Type B pancreatic cell (in vitro differentiated cells): Measurements from ENCODE around the gene ANKRD65. TPM values are rescaled to one million over a fixed set of nuclear protein-coding genes. Genes with fewer than 3 reads are reported as not detected.
"Not testable (repeated sequence)": the region's sequence is repeated elsewhere in the genome, so short reads cannot be mapped to it uniquely, and the experiment has no call there.

Source experiments
- DNase-seq: peaks from one replicate; pipeline ENCODE4 v3.0.0; 2021; ENCODE audit warnings: mixed read lengths; ENCODE audit not compliant: unreplicated experiment; ENCODE audit errors: extremely low spot score
- H3K27ac Mint-ChIP-seq: 2 replicates; pipeline ENCODE4 v1.8.0; 2021; ENCODE audit warnings: mild to moderate bottlenecking, mixed read lengths
- H3K27me3 Mint-ChIP-seq: 2 replicates; pipeline ENCODE4 v1.8.0; 2021; ENCODE audit warnings: mixed read lengths
- H3K36me3 Mint-ChIP-seq: 2 replicates; pipeline ENCODE4 v1.8.0; 2021; ENCODE audit warnings: mixed read lengths
- H3K4me1 Mint-ChIP-seq: one replicate; pipeline ENCODE4 v1.8.0; 2021; ENCODE audit warnings: mixed read lengths; ENCODE audit not compliant: unreplicated experiment
- H3K4me3 Mint-ChIP-seq: 2 replicates; pipeline ENCODE4 v1.8.0; 2021; ENCODE audit warnings: mild to moderate bottlenecking, mixed read lengths
- H3K9me3 Mint-ChIP-seq: 2 replicates; pipeline ENCODE4 v1.8.0; 2021; ENCODE audit warnings: mixed read lengths
- total RNA-seq: library from RNA; stranded (reverse); gene quantifications from 2 replicates; pipeline ENCODE4 v1.2.1, GENCODE V29; 2021; ENCODE audit warnings: low replicate concordance
- TF ChIP-seq, protein P1 (sequence below): fragments of 200-600 bp; sonication (generic); conservative IDR thresholded peaks from 2 replicates; pipeline ENCODE4 v1.5.0; 2021; ENCODE audit warnings: antibody characterized with exemption, mild to moderate bottlenecking

ANKRD65 gene
- total RNA-seq, 1 donor from 2014 or later = 7.6 TPM

DNA sequence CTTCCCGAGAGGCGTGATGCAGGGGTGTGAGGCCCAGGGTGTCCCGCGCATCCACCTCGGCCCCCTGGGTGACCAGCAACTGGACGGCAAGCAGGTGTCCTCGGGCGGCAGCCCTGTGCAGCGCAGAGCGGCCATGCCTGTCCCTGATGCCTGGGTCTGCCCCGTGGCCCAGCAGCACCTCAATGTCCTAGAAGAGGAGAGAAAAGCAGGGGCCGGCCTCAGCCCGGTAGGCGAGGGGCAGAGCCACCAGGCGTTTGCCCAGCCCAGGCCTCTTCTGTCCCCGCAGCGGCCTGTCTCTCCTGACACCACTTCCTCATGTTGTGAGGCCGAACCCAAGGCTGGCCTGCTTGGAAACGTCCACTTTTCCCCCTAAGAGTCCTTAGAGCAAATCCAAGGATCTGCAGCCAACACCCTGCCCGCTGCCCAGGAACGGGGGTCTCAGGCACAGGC lies 1.7 kb downstream of the ANKRD65 start:
- Mint-ChIP-seq H3K4me1 (peaks cover 22% of the 10 kb centered on the region), H3K9me3 (no peaks in the 10 kb centered on the region), H3K27ac (no peak overlapping the region), H3K4me3 (no peak overlapping the region), H3K27me3 (no peaks in the 10 kb centered on the region), H3K36me3 (no peaks in the 10 kb centered on the region)
- no peak for DNase-seq
- TF ChIP-seq, protein P1, sequence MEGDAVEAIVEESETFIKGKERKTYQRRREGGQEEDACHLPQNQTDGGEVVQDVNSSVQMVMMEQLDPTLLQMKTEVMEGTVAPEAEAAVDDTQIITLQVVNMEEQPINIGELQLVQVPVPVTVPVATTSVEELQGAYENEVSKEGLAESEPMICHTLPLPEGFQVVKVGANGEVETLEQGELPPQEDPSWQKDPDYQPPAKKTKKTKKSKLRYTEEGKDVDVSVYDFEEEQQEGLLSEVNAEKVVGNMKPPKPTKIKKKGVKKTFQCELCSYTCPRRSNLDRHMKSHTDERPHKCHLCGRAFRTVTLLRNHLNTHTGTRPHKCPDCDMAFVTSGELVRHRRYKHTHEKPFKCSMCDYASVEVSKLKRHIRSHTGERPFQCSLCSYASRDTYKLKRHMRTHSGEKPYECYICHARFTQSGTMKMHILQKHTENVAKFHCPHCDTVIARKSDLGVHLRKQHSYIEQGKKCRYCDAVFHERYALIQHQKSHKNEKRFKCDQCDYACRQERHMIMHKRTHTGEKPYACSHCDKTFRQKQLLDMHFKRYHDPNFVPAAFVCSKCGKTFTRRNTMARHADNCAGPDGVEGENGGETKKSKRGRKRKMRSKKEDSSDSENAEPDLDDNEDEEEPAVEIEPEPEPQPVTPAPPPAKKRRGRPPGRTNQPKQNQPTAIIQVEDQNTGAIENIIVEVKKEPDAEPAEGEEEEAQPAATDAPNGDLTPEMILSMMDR = no peak

DNA sequence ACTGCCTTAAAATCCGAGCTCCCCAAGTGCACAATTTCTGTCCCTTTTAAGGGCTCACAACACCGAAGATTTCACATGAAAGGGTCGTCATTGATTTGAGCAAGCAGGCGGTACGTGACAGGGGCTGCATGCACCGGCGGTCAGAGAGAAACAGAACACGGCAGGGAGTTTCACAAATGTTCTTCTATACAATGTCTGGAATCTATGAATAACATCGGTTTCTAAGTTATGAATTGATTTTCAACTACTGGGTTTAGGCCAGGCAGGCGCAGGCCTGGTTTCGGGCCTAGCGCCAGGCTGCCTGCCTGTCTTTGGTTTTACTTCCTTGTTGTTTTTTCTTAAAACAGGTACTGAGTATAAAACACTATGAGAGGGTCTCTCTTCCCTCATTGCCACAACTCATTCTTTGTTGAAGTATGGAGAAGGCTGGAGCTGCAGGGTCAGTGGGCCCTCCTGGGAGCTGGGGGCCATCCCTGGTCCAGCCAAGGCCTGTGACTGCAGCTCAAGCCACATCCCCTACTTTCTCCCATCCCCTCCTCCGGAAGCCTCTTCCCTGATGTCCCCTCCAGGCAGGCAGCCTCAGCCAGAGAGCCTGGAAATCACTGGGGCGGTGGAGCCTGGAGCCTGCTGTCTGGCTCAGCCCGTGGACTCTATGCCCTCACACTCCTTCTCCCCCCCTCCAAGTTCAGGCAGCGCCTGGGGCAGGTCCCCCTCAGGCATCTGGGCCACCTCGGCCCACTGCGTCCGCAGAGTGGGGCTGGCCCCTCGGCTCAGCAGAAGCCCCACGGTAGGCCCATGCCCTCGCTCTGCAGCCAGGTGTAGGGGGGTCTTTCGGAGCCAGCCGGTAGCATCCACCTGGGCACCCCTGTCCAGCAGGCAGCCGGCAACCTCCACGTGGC lies 2.4 kb downstream of the ANKRD65 start:
- TF ChIP-seq, protein P1 = no peak
- peaks cover 22% of the 10 kb centered on the region for H3K4me1 Mint-ChIP-seq

DNA sequence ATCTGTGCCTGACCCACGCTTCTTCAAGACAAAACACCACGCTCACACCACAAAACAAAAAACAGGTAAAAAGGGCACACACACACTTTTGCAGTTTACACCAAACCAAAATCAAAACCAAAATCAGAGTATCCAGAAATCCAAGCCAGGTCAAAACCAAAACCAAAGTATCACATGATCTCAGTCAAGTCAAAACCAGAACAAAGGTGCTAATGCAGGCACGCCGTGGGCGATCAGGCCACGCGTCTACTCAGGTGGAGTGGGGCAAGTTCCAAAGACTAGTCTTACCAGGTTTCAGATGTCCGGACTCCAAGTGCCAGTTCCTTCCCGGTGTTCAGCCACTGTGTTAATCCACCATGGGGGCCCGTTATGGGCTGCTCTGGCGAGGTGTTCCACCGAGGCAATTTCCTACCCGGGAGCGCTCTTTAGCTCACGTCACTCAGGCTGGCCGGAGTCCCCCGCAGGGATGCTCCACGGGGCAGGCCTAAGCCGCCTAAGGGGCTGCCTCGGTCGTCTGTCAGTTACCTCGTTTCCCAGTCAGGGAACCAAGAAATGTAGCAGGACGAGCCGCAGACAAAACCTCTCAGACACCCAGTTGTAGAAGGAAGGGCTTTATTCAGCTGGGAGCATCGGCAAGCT lies 3.1 kb downstream of the ANKRD65 start:
- H3K27me3 Mint-ChIP-seq, H3K9me3 Mint-ChIP-seq, H3K36me3 Mint-ChIP-seq, DNase-seq: not testable (repeated sequence)
- Mint-ChIP-seq H3K4me3 (peak overlapping the region; percentile 70), H3K4me1 (peaks cover 19% of the 10 kb centered on the region), H3K27ac (peak overlapping the region; percentile 70)

More for the DNA sequence above, 2.4 kb downstream of the ANKRD65 start:
- Mint-ChIP-seq H3K4me3 (peak overlapping the region; percentile 70), H3K9me3 (no peaks in the 10 kb centered on the region), H3K27me3 (no peaks in the 10 kb centered on the region), H3K36me3 (no peaks in the 10 kb centered on the region), H3K27ac (peak overlapping the region; percentile 70)
- DNase-seq = no peak

DNA sequence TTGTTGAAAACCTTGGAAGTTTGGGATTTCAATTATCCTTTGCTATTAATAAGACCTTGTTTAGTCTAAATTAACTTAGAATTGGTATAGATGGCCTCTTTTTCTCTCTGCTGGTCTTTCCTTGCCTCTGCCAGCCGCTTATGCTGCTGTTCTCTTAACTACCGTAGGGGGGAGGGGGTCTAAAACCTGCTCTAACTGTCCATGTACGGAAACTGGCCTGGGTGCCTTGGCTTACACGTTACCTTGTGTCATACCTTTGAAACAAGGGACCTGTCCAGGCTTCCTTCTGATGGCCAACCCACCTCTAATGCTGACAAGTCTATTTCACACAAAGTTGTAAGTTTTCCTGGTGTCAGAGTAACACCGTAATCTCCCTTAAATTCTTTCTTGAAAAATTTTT lies 3.7 kb downstream of the ANKRD65 start:
- not testable (repeated sequence) for H3K36me3 Mint-ChIP-seq, H3K4me3 Mint-ChIP-seq, H3K9me3 Mint-ChIP-seq, DNase-seq, H3K27me3 Mint-ChIP-seq
- peaks cover 14% of the 10 kb centered on the region for H3K4me1 Mint-ChIP-seq
- peak overlapping the region; percentile 10 for H3K27ac Mint-ChIP-seq

DNA sequence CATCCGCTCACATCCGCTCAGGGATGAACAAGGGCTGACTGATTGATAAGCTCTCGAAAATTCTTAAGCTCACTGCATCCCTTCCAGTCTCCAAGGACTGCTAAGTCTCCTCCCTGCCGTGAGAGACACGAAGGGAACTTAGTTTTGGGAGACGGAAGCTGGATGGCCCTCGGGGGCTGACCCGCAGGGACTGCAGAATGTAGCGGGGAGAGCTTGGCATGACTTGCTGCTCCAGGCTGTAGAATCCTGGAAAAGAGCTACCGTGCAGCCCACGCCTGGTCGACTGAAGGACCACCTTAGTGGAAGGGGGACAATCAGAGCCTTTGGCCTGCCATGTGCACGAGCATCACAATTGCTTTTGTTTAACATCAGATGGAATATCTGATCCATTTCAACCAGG lies 5.3 kb downstream of the ANKRD65 start:
- Mint-ChIP-seq H3K36me3 (no peaks in the 10 kb centered on the region), H3K27ac (no peak overlapping the region), H3K27me3 (no peaks in the 10 kb centered on the region), H3K9me3 (no peaks in the 10 kb centered on the region), H3K4me1 (peaks cover 14% of the 10 kb centered on the region), H3K4me3 (no peak overlapping the region)
- DNase-seq = no peak
- TF ChIP-seq, protein P1 = no peak

DNA sequence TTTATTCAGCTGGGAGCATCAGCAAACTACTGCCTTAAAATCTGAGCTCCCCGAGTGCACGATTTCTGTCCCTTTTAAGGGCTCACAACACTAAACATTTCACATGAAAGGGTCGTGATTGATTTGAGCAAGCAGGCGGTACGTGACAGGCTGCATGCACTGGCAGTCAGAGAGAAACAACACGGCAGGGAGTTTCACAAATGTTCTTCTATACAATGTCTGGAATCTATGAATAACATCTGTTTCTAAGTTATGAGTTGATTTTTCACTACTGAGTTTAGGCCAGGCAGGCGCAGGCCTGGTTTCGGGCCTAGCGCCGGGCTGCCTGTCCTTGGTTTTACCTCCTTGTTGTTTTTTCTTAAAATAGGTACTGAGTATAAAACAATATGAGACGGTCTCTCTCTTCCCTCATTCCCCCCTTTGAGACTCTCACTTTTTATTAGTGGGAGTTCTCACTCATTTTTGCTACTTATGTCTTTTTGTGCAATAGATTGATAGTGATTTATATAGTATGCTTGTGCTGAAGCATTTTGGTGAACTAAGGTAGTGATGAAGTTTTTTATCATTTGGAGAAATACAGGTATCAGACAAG lies 8.7 kb downstream of the ANKRD65 start:
- not testable (repeated sequence) for H3K4me3 Mint-ChIP-seq, H3K27ac Mint-ChIP-seq

DNA sequence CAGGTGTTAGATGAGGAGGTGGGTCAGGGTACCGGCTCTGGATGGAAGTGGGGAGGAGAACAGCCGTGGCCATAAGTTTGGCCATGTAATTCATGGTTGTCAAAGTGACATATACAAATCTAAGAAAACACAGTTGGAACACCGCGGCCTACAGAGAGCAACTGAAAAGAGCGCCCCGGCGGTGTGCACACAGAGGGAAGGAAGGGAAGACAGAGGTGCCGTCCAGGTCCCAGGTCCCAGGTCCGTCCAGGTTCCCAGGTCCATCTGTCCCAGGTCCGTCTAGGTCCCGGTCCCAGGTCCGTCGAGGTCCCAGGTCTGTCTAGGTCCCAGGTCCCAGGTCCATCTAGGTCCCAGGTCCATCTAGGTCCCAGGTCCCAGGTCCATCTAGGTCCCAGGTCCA lies 9.4 kb downstream of the ANKRD65 start:
- DNase-seq = no peak
- H3K4me3 Mint-ChIP-seq = peak overlapping the region; percentile 31
- TF ChIP-seq, protein P1 = no peak
- H3K27ac Mint-ChIP-seq = no peak overlapping the region
- peaks cover 6% of the 10 kb centered on the region for H3K4me1 Mint-ChIP-seq
- H3K27me3 Mint-ChIP-seq = no peaks in the 10 kb centered on the region
- H3K36me3 Mint-ChIP-seq = no peaks in the 10 kb centered on the region
- no peaks in the 10 kb centered on the region for H3K9me3 Mint-ChIP-seq

More for the DNA sequence above, 8.7 kb downstream of the ANKRD65 start:
- H3K9me3 Mint-ChIP-seq, H3K4me1 Mint-ChIP-seq, H3K36me3 Mint-ChIP-seq, H3K27me3 Mint-ChIP-seq, DNase-seq: not testable (repeated sequence)

DNA sequence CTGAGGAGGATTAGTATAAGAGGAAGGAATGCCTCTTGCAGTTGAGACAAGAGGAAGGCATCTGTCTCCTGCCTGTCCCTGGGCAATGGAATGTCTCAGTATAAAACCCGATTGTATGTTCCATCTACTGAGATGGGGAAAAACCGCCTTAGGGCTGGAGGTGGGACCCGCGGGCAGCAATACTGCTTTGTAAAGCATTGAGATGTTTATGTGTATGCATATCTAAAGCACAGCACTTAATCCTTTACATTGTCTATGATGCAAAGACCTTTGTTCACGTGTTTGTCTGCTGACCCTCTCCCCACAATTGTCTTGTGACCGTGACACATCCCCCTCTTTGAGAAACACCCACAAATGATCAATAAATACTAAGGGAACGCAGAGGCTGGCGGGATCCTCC lies 10.8 kb downstream of the ANKRD65 start:
- H3K4me3 Mint-ChIP-seq = peak overlapping the region; percentile 81
- H3K36me3 Mint-ChIP-seq, DNase-seq, H3K9me3 Mint-ChIP-seq, H3K4me1 Mint-ChIP-seq, H3K27me3 Mint-ChIP-seq: not testable (repeated sequence)
- H3K27ac Mint-ChIP-seq = peak overlapping the region; percentile 70
